K562 (cell line): ENCODE data around the gene PPP1R15A. TPM values are rescaled to one million over a fixed set of nuclear protein-coding genes. Genes with fewer than 3 reads are reported as not detected.
A peak's percentile ranks its signal among the peaks of the same experiment; 100 is the strongest.

ENCODE experiments used
- AFF1 ChIP-seq, 2 experiments: fragments of 450-650 bp; IDR thresholded peaks; 2 replicates each; pipeline ENCODE4 v1.6.1; 2018; ENCODE audit warnings: mild to moderate bottlenecking in 2 of 2, low read depth in 1 of 2; ENCODE audit not compliant: partially characterized antibody in 2 of 2
- CC2D1A ChIP-seq: fragments of 450-650 bp; IDR thresholded peaks from 2 replicates; pipeline ENCODE4 v1.6.1; 2017; ENCODE audit warnings: mild to moderate bottlenecking
- E2F4 ChIP-seq: sonication (generic); formaldehyde crosslinking; IDR thresholded peaks from 2 replicates; pipeline ENCODE4 v1.8.0; 2022; ENCODE audit warnings: mild to moderate bottlenecking, low read depth, missing genetic modification reagents
- FOXM1 ChIP-seq, 2 experiments: fragments of 450-650 bp in 1 of 2; sonication (generic) in 1 of 2; formaldehyde crosslinking in 1 of 2; IDR thresholded peaks; 2 replicates each; pipeline versions ENCODE4 v1.6.1 to v1.9.0; 2017 to 2022; ENCODE audit warnings: low read depth in 2 of 2, mild to moderate bottlenecking in 2 of 2, missing genetic modification reagents in 1 of 2, moderate library complexity in 1 of 2
- GATA2 ChIP-seq: sonication (generic); formaldehyde crosslinking; IDR thresholded peaks from 2 replicates; pipeline ENCODE4 v1.4.0; 2020; ENCODE audit warnings: mild to moderate bottlenecking, missing genetic modification reagents
- HDAC2 ChIP-seq: fragments of 450-650 bp; IDR thresholded peaks from 2 replicates; pipeline ENCODE4 v1.6.1; 2016; ENCODE audit warnings: mild to moderate bottlenecking
- MBD1 ChIP-seq: fragments of 250-450 bp; sonication (Bioruptor Pico); IDR thresholded peaks from 2 replicates; pipeline ENCODE4 v1.8.0; 2022; ENCODE audit warnings: inconsistent platforms
- NCOR1 ChIP-seq: fragments of 450-650 bp; IDR thresholded peaks from 2 replicates; pipeline ENCODE4 v1.6.1; 2016; ENCODE audit warnings: mild to moderate bottlenecking, moderate library complexity
- NR2C2 ChIP-seq, 2 experiments: fragments of 200-800 bp in 1 of 2; sonication (Bioruptor generic) in 1 of 2; sonication (generic) in 1 of 2; formaldehyde crosslinking in 1 of 2; IDR thresholded peaks; 2 replicates each; pipeline versions ENCODE4 v1.6.1 to v1.8.0; 2016 to 2022; ENCODE audit warnings: mild to moderate bottlenecking in 1 of 2, missing compliant biosample characterization in 1 of 2, missing genetic modification characterization in 1 of 2, missing genetic modification reagents in 1 of 2
- PHF21A ChIP-seq: fragments of 450-650 bp; IDR thresholded peaks from 2 replicates; pipeline ENCODE4 v1.6.1; 2017; ENCODE audit warnings: low read depth, borderline replicate concordance
- RFX7 ChIP-seq: fragments of 250-450 bp; sonication (Bioruptor Pico); IDR thresholded peaks from 2 replicates; pipeline ENCODE4 v1.5.1; 2021; ENCODE audit warnings: mild to moderate bottlenecking
- SIX5 ChIP-seq, 2 experiments: IDR thresholded peaks; 2 replicates each; pipeline ENCODE4 v1.6.1; 2011; ENCODE audit warnings: low read length in 2 of 2, borderline replicate concordance in 1 of 2, low read depth in 1 of 2, mild to moderate bottlenecking in 1 of 2, moderate library complexity in 1 of 2; ENCODE audit not compliant: insufficient read depth in 1 of 2
- SNIP1 ChIP-seq: fragments of 450-650 bp; IDR thresholded peaks from 2 replicates; pipeline ENCODE4 v1.7.1; 2017; ENCODE audit warnings: low read depth, mild to moderate bottlenecking
- SOX6 ChIP-seq: fragments of 450-650 bp; IDR thresholded peaks from 2 replicates; pipeline ENCODE4 v1.6.1; 2014; ENCODE audit warnings: mild to moderate bottlenecking
- ZNF263 ChIP-seq: sonication (generic); formaldehyde crosslinking; IDR thresholded peaks from 2 replicates; pipeline ENCODE4 v1.8.0; 2022; ENCODE audit warnings: mild to moderate bottlenecking, missing genetic modification reagents, borderline replicate concordance
- polyA plus RNA-seq, 8 experiments: library from polyadenylated mRNA; depleted of rRNA in 4 of 8; stranded (reverse) in 5 of 8; unstranded in 3 of 8; fragments of >200 nt; fragmentation: Nextera tagmentation in 2 of 8; fragmentation: Illumina TruSeq in 1 of 8; extraction: Ambion mirVana in 2 of 8; extraction: Trizol in 1 of 8; gene quantifications; 2 replicates each; pipeline versions ENCODE4 v1.2.1 to v1.2.3, GENCODE V29; 2011 to 2014; ENCODE audit warnings: inconsistent platforms in 1 of 8, missing spikeins in 1 of 8
- total RNA-seq, 7 experiments: library from RNA; depleted of rRNA in 6 of 7; stranded (reverse); fragments of >200 nt in 6 of 7; fragmentation: Illumina TruSeq in 2 of 7; extraction: Trizol in 2 of 7; gene quantifications; 2 replicates each; pipeline versions ENCODE4 v1.2.1 to v1.2.3, GENCODE V29; 2011 to 2021; ENCODE audit warnings: low replicate concordance in 1 of 7
- TF ChIP-seq, protein P1 (sequence below): fragments of 450-650 bp; IDR thresholded peaks from 2 replicates; pipeline ENCODE4 v1.6.1; 2017; ENCODE audit warnings: antibody characterized with exemption, mild to moderate bottlenecking

The PPP1R15A gene
- total and polyA plus RNA-seq, 9 of the 15 experiments (the other 6 are each of a cell fraction or from before 2014, with no cell fraction given) = 0.42 to 73.7 (median 44.0) TPM

DNA sequence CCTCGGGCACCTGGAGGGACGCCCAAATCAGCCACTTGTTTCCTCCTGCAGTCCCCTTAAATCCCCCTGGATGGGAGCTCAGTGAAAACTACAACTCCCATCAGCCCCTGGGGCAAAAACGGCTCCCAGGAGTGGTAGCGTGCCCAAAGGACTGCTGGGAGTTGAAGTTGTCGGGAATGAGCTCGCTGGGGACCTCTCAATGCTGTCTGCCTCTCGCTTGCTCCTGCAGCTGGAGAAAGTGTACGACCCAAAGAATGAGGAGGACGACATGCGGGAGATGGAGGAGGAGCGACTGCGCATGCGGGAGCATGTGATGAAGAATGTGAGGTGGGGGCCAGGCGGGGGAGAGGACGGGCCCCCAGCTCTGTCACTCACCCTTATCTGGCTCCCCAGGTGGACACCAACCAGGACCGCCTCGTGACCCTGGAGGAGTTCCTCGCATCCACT is 46.6 kb downstream of the PPP1R15A start (continued):
- TF ChIP-seq E2F4 (CRISPR knock-in tag) = no peak
- TF ChIP-seq, protein P1, sequence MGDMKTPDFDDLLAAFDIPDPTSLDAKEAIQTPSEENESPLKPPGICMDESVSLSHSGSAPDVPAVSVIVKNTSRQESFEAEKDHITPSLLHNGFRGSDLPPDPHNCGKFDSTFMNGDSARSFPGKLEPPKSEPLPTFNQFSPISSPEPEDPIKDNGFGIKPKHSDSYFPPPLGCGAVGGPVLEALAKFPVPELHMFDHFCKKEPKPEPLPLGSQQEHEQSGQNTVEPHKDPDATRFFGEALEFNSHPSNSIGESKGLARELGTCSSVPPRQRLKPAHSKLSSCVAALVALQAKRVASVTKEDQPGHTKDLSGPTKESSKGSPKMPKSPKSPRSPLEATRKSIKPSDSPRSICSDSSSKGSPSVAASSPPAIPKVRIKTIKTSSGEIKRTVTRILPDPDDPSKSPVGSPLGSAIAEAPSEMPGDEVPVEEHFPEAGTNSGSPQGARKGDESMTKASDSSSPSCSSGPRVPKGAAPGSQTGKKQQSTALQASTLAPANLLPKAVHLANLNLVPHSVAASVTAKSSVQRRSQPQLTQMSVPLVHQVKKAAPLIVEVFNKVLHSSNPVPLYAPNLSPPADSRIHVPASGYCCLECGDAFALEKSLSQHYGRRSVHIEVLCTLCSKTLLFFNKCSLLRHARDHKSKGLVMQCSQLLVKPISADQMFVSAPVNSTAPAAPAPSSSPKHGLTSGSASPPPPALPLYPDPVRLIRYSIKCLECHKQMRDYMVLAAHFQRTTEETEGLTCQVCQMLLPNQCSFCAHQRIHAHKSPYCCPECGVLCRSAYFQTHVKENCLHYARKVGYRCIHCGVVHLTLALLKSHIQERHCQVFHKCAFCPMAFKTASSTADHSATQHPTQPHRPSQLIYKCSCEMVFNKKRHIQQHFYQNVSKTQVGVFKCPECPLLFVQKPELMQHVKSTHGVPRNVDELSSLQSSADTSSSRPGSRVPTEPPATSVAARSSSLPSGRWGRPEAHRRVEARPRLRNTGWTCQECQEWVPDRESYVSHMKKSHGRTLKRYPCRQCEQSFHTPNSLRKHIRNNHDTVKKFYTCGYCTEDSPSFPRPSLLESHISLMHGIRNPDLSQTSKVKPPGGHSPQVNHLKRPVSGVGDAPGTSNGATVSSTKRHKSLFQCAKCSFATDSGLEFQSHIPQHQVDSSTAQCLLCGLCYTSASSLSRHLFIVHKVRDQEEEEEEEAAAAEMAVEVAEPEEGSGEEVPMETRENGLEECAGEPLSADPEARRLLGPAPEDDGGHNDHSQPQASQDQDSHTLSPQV = peak; percentile 83
- TF ChIP-seq FOXM1 (IDR thresholded peaks at IDR 0.05; ENCODE audit: low read depth) = peak; percentile 40; the same call in 1 of the 2 replicates
- no peak for TF ChIP-seq FOXM1 (CRISPR knock-in tag; IDR thresholded peaks at IDR 0.05; ENCODE audit: low read depth)
- peak; percentile 57; the same call in 1 of the 2 replicates for TF ChIP-seq ZNF263 (CRISPR knock-in tag)
- TF ChIP-seq PHF21A = no peak
- TF ChIP-seq HDAC2 = peak; percentile 20; the same call in 1 of the 2 replicates
- no peak for TF ChIP-seq RFX7
- TF ChIP-seq SOX6 = 0 out of 2 replicates have a peak, but pooled peaks have one; percentile 20
- TF ChIP-seq NR2C2 (CRISPR knock-in tag; IDR thresholded peaks at IDR 0.05) = no peak
- TF ChIP-seq NR2C2 (tag; IDR thresholded peaks at IDR 0.05) = peak; percentile 34; the same call in 1 of the 2 replicates
- no peak for TF ChIP-seq CC2D1A
- TF ChIP-seq AFF1 (IDR thresholded peaks at IDR 0.05; ENCODE audit: low read depth in 1 of 2, partially characterized antibody in 2 of 2) = peak; percentile 71 to 98
- TF ChIP-seq NCOR1 = 0 out of 2 replicates have a peak, but pooled peaks have one; percentile 12
- no peak for TF ChIP-seq SNIP1
- TF ChIP-seq GATA2 (CRISPR knock-in tag) = 0 out of 2 replicates have a peak, but pooled peaks have one; percentile 22
- peak; percentile 96 for TF ChIP-seq SIX5 (IDR thresholded peaks at IDR 0.05; ENCODE audit: borderline replicate concordance in 1 of 2, insufficient read depth in 1 of 2, low read depth in 1 of 2, low read length in 2 of 2)
- TF ChIP-seq MBD1 (CRISPR knock-in tag) = no peak
